Measurements from ENCODE around the gene SUGCT. TPM values are rescaled to one million over a fixed set of nuclear protein-coding genes. Genes with fewer than 3 reads are reported as not detected.

SUGCT gene
- total and polyA plus RNA-seq, 2 of the 13 experiments (the other 11 are each of a cell fraction or from before 2014, with no cell fraction given): 10.1 to 22.2 TPM

DNA sequence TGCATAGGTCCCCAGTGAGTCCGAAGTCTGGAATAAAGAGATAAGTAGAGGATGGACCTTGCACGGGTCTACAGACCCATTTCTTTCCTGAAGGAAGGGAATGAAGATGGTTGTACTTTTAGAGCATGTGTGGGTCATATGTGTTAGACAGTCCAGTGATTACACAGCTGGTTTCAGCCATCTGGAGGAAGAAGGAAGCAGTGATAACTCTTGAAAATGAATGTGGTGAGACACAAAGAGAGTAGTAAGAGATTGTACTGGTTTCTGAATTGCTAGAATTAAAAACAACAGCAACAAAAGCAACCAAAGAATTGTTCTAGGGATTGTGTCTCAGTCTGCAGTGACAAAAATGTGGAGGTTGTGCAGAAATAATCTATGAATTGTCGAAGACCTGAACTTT, 258.9 kb downstream of the SUGCT start:
- Histone ChIP-seq H3K27me3 (ENCODE audit: control insufficient read depth in 1 of 2, insufficient read depth in 2 of 2, low read length in 2 of 2) (no peaks in the 10 kb centered on the region), H4K20me1 (ENCODE audit: insufficient read depth, low read length) (no peaks in the 10 kb centered on the region), H3K4me1 (ENCODE audit: insufficient read depth, low read length) (no peaks in the 10 kb centered on the region), H2AFZ (ENCODE audit: low read length) (no peak overlapping the region), H3K36me3 (replicated peaks in 1 of 2; ENCODE audit: control insufficient read depth in 1 of 2, insufficient read depth in 2 of 2, low read length in 2 of 2) (no peaks in the 10 kb centered on the region), H3K4me2 (ENCODE audit: low read depth, low read length) (no peak overlapping the region), H3K27ac (ENCODE audit: extremely low read length, insufficient read depth, low read length) (no peak overlapping the region), H3K9ac (ENCODE audit: insufficient read depth, low read depth, low read length) (no peak overlapping the region), H3K4me3 (replicated peaks in 1 of 3; ENCODE audit: insufficient read depth in 1 of 3, low read depth in 2 of 3, low read length in 3 of 3) (no peak overlapping the region), H3K9me3 (ENCODE audit: low read length) (no peaks in the 10 kb centered on the region), H3K79me2 (ENCODE audit: insufficient read depth, low read length) (no peaks in the 10 kb centered on the region)
- DNase-seq (ENCODE audit: low spot score) (no peak), ATAC-seq (no peak), FAIRE-seq (no peak)
- TF ChIP-seq, protein P1, sequence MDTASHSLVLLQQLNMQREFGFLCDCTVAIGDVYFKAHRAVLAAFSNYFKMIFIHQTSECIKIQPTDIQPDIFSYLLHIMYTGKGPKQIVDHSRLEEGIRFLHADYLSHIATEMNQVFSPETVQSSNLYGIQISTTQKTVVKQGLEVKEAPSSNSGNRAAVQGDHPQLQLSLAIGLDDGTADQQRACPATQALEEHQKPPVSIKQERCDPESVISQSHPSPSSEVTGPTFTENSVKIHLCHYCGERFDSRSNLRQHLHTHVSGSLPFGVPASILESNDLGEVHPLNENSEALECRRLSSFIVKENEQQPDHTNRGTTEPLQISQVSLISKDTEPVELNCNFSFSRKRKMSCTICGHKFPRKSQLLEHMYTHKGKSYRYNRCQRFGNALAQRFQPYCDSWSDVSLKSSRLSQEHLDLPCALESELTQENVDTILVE (CRISPR knock-in tag; IDR thresholded peaks at IDR 0.05): no peak
- 68% methylated on average over 3 of the region's 3 CpGs for WGBS (ENCODE audit: low lambda C conversion rate)
- no TSS peak for BruUV-seq (replicated peaks)
- ChIA-PET CTCF (ENCODE audit: low intra/inter-chr PET ratio, low total read pairs) (no interaction called here), POLR2A (no interaction called here)
- in situ Hi-C loops (cut with HindIII; ENCODE audit: extremely low pct_ligation_motif_present, low pct_unique_long_range_greater_than_20kb) (no loop called here), intact Hi-C loops (cut with micrococcal nuclease; ENCODE audit: unreplicated experiment) (no loop called here)

DNA sequence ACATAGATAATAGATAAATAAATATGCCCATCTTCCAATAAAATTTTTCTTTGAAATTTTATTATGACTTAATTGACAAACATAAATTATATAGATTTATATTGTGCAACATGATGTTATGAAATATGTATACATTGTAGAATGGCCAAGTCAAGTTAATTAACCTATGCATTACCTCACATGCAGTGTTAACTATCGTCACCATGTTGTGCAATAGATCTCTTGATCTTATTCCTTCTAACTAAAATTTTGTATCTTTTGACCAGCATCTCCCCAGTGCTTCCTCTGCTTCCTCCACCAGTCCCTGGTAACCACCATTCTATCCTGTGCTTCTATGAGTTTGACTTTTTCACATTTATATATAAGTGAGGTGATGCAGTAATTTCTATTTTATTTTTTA, 259.6 kb downstream of the SUGCT start:
- Histone ChIP-seq H3K27me3 (ENCODE audit: control insufficient read depth in 1 of 2, insufficient read depth in 2 of 2, low read length in 2 of 2) (no peaks in the 10 kb centered on the region), H2AFZ (ENCODE audit: low read length) (no peak overlapping the region), H3K79me2 (ENCODE audit: insufficient read depth, low read length) (no peaks in the 10 kb centered on the region), H3K27ac (ENCODE audit: extremely low read length, insufficient read depth, low read length) (no peak overlapping the region), H3K9me3 (ENCODE audit: low read length) (no peaks in the 10 kb centered on the region), H3K4me1 (ENCODE audit: insufficient read depth, low read length) (no peaks in the 10 kb centered on the region), H3K4me2 (ENCODE audit: low read depth, low read length) (no peak overlapping the region), H3K9ac (ENCODE audit: insufficient read depth, low read depth, low read length) (no peak overlapping the region), H3K36me3 (replicated peaks in 1 of 2; ENCODE audit: control insufficient read depth in 1 of 2, insufficient read depth in 2 of 2, low read length in 2 of 2) (no peaks in the 10 kb centered on the region), H3K4me3 (replicated peaks in 1 of 3; ENCODE audit: insufficient read depth in 1 of 3, low read depth in 2 of 3, low read length in 3 of 3) (no peak overlapping the region), H4K20me1 (ENCODE audit: insufficient read depth, low read length) (no peaks in the 10 kb centered on the region)
- no peak for ATAC-seq
- POLR2A ChIA-PET: no interaction called here
- TF ChIP-seq CEBPB (IDR thresholded peaks at IDR 0.05; ENCODE audit: borderline replicate concordance, low read depth, low read length): peak; percentile 72
- TF ChIP-seq REL (CRISPR knock-in tag; conservative IDR thresholded peaks at IDR 0.05): no peak
- TF ChIP-seq PHF8 (CRISPR knock-in tag; IDR thresholded peaks at IDR 0.05): no peak
- TF ChIP-seq GATAD2A (CRISPR knock-in tag; IDR thresholded peaks at IDR 0.05): no peak
- TF ChIP-seq ZFYVE20 (CRISPR knock-in tag; IDR thresholded peaks at IDR 0.05; ENCODE audit: borderline replicate concordance, low read depth): no peak
- TF ChIP-seq, protein P2, sequence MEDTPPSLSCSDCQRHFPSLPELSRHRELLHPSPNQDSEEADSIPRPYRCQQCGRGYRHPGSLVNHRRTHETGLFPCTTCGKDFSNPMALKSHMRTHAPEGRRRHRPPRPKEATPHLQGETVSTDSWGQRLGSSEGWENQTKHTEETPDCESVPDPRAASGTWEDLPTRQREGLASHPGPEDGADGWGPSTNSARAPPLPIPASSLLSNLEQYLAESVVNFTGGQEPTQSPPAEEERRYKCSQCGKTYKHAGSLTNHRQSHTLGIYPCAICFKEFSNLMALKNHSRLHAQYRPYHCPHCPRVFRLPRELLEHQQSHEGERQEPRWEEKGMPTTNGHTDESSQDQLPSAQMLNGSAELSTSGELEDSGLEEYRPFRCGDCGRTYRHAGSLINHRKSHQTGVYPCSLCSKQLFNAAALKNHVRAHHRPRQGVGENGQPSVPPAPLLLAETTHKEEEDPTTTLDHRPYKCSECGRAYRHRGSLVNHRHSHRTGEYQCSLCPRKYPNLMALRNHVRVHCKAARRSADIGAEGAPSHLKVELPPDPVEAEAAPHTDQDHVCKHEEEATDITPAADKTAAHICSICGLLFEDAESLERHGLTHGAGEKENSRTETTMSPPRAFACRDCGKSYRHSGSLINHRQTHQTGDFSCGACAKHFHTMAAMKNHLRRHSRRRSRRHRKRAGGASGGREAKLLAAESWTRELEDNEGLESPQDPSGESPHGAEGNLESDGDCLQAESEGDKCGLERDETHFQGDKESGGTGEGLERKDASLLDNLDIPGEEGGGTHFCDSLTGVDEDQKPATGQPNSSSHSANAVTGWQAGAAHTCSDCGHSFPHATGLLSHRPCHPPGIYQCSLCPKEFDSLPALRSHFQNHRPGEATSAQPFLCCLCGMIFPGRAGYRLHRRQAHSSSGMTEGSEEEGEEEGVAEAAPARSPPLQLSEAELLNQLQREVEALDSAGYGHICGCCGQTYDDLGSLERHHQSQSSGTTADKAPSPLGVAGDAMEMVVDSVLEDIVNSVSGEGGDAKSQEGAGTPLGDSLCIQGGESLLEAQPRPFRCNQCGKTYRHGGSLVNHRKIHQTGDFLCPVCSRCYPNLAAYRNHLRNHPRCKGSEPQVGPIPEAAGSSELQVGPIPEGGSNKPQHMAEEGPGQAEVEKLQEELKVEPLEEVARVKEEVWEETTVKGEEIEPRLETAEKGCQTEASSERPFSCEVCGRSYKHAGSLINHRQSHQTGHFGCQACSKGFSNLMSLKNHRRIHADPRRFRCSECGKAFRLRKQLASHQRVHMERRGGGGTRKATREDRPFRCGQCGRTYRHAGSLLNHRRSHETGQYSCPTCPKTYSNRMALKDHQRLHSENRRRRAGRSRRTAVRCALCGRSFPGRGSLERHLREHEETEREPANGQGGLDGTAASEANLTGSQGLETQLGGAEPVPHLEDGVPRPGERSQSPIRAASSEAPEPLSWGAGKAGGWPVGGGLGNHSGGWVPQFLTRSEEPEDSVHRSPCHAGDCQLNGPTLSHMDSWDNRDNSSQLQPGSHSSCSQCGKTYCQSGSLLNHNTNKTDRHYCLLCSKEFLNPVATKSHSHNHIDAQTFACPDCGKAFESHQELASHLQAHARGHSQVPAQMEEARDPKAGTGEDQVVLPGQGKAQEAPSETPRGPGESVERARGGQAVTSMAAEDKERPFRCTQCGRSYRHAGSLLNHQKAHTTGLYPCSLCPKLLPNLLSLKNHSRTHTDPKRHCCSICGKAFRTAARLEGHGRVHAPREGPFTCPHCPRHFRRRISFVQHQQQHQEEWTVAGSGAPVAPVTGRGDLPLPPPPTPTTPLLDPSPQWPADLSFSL (CRISPR knock-in tag; IDR thresholded peaks at IDR 0.05): no peak
- no peak for TF ChIP-seq ZNF724P (CRISPR knock-in tag; IDR thresholded peaks at IDR 0.05; ENCODE audit: borderline replicate concordance)
- WGBS (ENCODE audit: low lambda C conversion rate): 100% methylated on average over 1 of the region's 1 CpG
- BruUV-seq (replicated peaks): no TSS peak
- FAIRE-seq: no peak
- DNase-seq (ENCODE audit: low spot score): no peak
- CTCF ChIA-PET (ENCODE audit: low intra/inter-chr PET ratio, low total read pairs): no interaction called here
- in situ Hi-C loops (cut with HindIII; ENCODE audit: extremely low pct_ligation_motif_present, low pct_unique_long_range_greater_than_20kb): no loop called here
- intact Hi-C loops (cut with micrococcal nuclease; ENCODE audit: unreplicated experiment): no loop called here
